HG03469 (cell line): ENCODE measurements around the gene TMEM254.
"Not testable (repeated sequence)": the region's sequence is repeated elsewhere in the genome, so short reads cannot be mapped to it uniquely, and the experiment has no call there.

Experiments
- ATAC-seq: cut with Tn5 transposase; IDR thresholded peaks from one replicate; pipeline ENCODE4 v1.9.1; 2021; ENCODE audit warnings: mild to moderate bottlenecking, moderate library complexity, moderate number of reproducible peaks; ENCODE audit not compliant: unreplicated experiment

TMEM254 gene

GRCh38 chr10:80132299-80133139, 54.1 kb downstream of the TMEM254 start, which contains the start of gene PLAC9:
PLAC9 (plus strand) TSS chr10:80132730; CDS start chr10:80132763, 33 bp downstream.
- no peak for ATAC-seq

DNA sequence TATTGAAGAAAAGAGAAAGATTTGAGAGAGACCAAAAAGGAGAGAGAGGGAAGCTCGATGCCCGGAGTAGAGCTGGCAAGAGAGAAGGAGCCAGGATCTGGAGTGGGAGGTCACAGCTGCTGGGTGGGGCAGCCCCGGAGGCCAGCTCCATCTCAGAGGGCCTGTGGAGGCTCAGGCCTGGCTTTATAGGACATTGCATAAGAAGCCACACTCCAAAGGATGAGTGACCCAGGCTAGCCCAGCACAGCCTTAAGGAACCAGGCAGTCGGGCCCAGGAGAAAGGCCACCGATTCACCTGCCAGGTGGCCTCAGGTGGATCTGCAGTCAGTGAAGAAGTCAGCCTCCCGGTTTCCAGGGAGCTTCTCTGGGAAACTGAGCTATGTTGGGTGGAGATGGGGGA, 54.7 kb downstream of the TMEM254 start:
- no peak for ATAC-seq

- ATAC-seq: not testable (repeated sequence)
These were observed 55.2 kb downstream of the TMEM254 start for GRCh38 chr10:80133687-80134086.

DNA sequence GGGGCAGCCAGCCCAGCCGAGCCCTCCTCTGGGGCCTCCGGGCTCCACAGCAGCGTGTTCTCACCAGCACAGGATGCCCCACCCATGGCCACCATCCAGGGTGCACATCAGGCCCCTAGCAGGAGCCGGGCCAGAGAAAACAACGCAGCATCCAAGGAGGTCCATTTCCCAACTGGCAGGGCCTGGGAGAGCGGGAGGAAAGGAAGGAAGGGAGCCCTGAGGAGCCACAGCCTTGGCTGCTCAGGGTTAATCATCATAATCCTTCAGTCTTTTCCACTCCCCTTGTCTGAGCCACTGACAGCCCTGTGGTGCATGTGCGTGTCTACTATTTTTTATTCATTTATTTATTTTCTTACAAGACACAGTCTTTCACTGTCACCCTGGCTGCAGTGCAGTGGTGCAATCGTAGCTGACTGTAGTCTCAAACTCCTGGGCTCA, 57.7 kb downstream of the TMEM254 start:
- ATAC-seq: no peak

DNA sequence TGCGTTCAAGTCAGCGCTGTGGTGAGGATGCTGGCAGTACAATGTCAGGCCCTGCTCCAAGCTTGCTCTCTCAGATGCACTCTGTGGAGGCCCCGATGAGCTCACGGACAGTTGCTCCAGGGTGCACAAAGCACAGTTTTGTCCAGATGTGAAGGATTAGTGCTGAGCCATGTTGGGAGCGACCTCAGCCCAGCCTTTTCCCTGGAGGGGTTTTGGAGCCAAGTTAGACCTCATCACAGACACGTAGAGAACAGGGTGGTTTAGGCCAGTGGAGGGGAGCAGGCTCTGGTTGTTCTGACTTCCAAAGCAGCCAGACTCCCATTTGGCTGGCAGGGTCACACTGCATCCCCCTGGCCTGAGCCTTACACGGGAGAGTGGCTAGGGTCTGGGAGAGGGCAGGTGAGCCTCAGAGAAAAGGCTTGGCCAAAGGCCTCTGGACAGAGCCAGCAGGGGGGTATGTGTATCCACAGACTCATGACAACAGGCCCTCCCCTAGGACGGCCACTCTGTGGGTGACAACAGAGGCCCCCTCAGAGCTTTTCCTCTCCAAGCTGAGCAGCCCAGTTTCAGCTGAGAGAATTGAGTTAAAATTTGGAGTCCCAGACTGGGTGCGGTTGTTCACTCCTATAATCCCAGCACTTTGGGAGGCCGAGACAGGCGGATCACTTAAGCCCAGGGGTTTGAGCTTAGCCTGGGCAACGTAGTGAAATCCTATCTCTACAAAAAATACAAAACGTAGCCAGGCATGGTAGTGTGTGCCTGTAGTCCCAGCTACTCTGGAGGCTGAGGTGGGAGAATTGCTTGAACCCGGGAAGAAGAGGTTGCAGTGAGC, 58.8 kb downstream of the TMEM254 start:
- ATAC-seq: no peak

- no peak for ATAC-seq
These were observed 59.5 kb downstream of the TMEM254 start for GRCh38 chr10:80137920-80138319.

DNA sequence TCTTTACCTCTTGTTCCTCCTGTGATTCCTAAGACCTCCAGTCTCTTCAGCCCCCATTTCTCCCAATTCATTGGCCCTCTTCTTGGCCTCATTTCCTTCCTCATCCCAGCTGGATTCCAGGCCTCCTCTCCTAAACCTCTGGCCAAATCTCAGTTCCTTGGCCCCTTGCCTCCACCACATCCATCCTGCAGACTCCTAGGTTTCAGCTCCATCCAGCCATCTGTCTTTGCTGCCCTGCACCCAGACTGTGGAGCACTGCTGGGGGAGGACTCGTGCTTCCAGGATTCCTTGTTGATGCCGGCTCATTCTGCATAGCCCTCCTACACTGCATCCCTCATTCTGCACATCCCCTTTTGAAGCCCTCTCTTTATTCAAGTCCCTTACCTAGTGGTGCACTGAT, 60.8 kb downstream of the TMEM254 start:
- ATAC-seq: no peak

GRCh38 chr10:80140251-80140650, 61.8 kb downstream of the TMEM254 start:
- ATAC-seq: no peak

DNA sequence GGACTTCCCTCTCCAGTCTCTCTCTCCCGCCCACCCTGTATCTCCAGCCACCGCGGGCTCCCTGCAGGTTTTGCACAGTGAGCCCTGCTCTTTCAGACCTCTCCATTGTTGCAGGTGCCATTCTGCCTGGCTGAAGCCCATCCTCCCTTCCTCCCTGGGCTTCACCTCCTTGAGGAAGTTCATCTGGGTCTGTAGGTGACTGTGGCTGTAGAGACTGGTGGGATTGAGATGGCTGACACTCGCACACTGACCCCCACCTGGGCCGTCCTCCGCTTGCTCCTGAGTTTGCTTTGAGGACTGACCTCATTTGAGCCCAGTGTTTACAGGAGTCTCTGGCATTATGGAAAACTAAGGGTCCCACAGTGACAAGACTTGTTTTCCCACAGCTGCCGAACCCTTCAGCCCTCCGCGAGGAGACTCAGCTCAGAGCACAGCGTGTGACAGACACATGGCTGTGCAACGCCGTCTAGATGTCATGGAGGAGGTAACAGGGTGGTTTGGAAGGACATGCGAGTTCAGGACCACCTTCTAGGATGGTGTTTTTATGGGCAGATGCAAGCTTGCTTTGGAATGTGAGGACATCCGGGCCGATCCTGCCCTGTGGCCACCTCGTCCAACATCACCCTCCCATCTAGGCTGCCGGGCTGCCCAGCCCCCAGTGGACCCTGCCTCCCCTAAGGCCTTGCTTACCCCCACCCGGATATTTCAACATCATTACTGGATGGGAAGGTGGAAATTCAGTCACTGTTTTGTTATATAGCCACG, 63.4 kb downstream of the TMEM254 start:
- ATAC-seq: no peak
